Retinal pigment epithelial cell (primary cell): Measurements from ENCODE around the gene ZYX.

ENCODE experiments used
- DNase-seq: peaks from one replicate; pipeline ENCODE4 v3.0.0-alpha.2; 2010; ENCODE audit warnings: low read depth
- H3K4me3 ChIP-seq: 2 replicates; pipeline ENCODE4 v1.5.1; 2011; ENCODE audit warnings: mild to moderate bottlenecking, low read length, control low read depth, moderate library complexity
- CTCF ChIP-seq: conservative IDR thresholded peaks from 2 replicates; pipeline ENCODE4 v1.5.1; 2011; ENCODE audit warnings: low read depth, low read length, control low read depth, inconsistent platforms

Gene ZYX

GRCh38 chr7:143363016-143363937, 17.9 kb upstream of the ZYX start:
- DNase-seq: no peak
- H3K4me3 ChIP-seq: peak overlapping the region; percentile 36
- no peak for TF ChIP-seq CTCF

GRCh38 chr7:143367972-143368371, 13.2 kb upstream of the ZYX start:
- DNase-seq: no peak
- no peak for TF ChIP-seq CTCF

GRCh38 chr7:143368387-143368786, 12.8 kb upstream of the ZYX start:
- no peak overlapping the region for H3K4me3 ChIP-seq
- no peak for TF ChIP-seq CTCF
- no peak for DNase-seq

More at GRCh38 chr7:143367972-143368371, 13.2 kb upstream of the ZYX start:
- no peak overlapping the region for H3K4me3 ChIP-seq

GRCh38 chr7:143369678-143370651, 11.2 kb upstream of the ZYX start:
- H3K4me3 ChIP-seq: no peak overlapping the region
- no peak for TF ChIP-seq CTCF
- DNase-seq: no peak

GRCh38 chr7:143372070-143372469, 9.1 kb upstream of the ZYX start:
- no peak overlapping the region for H3K4me3 ChIP-seq
- no peak for TF ChIP-seq CTCF
- no peak for DNase-seq

GRCh38 chr7:143373255-143373794, 7.8 kb upstream of the ZYX start:
- TF ChIP-seq CTCF: no peak
- no peak overlapping the region for H3K4me3 ChIP-seq
- DNase-seq: no peak
